ENCODE measurements around the gene ANGPTL8.
A peak's percentile ranks its signal among the peaks of the same experiment; 100 is the strongest.

The ANGPTL8 gene

GRCh38 chr19:11239377-11240000 is at the start of gene ANGPTL8:
ANGPTL8 (plus strand) TSS chr19:11239619; CDS start chr19:11239638, 19 bp downstream.
- Mint-ChIP-seq H3K9me3 (peaks cover 5% of the 10 kb centered on the region), H3K27ac (no peak within 1 kb of the TSS), H3K27me3 (ENCODE audit: low read depth) (peaks cover 2% of the 10 kb centered on the region), H3K36me3 (ENCODE audit: low read depth) (no peaks in the 10 kb centered on the region), H3K4me1 (ENCODE audit: low read depth) (peaks cover 3% of the 10 kb centered on the region), H3K4me3 (no peak within 1 kb of the TSS)
- no peak for DNase-seq (ENCODE audit: low spot score)

GRCh38 chr19:11190501-11190900 is 48.9 kb upstream of the ANGPTL8 start:
- Mint-ChIP-seq H3K4me1 (ENCODE audit: low read depth) (peaks cover under 1% of the 10 kb centered on the region), H3K36me3 (ENCODE audit: low read depth) (no peaks in the 10 kb centered on the region)

GRCh38 chr19:11191273-11191755 is 48.1 kb upstream of the ANGPTL8 start:
- DNase-seq (ENCODE audit: low spot score) = no peak
- Mint-ChIP-seq H3K4me1 (ENCODE audit: low read depth) (peaks cover 3% of the 10 kb centered on the region), H3K27me3 (ENCODE audit: low read depth) (peaks cover 6% of the 10 kb centered on the region), H3K9me3 (no peaks in the 10 kb centered on the region), H3K4me3 (no peak overlapping the region), H3K27ac (no peak overlapping the region), H3K36me3 (ENCODE audit: low read depth) (no peaks in the 10 kb centered on the region)

More at GRCh38 chr19:11190501-11190900, 48.9 kb upstream of the ANGPTL8 start:
- Mint-ChIP-seq H3K27ac (no peak overlapping the region), H3K27me3 (ENCODE audit: low read depth) (peaks cover 1% of the 10 kb centered on the region), H3K9me3 (no peaks in the 10 kb centered on the region), H3K4me3 (no peak overlapping the region)
- no peak for DNase-seq (ENCODE audit: low spot score)

- H3K27ac Mint-ChIP-seq = no peak overlapping the region
- DNase-seq (ENCODE audit: low spot score) = no peak
- H3K9me3 Mint-ChIP-seq = no peaks in the 10 kb centered on the region
- no peaks in the 10 kb centered on the region for H3K36me3 Mint-ChIP-seq (ENCODE audit: low read depth)
- H3K4me3 Mint-ChIP-seq = no peak overlapping the region
- H3K27me3 Mint-ChIP-seq (ENCODE audit: low read depth) = peaks cover 9% of the 10 kb centered on the region
- peaks cover 4% of the 10 kb centered on the region for H3K4me1 Mint-ChIP-seq (ENCODE audit: low read depth)
These were observed 47.5 kb upstream of the ANGPTL8 start for GRCh38 chr19:11191934-11192333.

GRCh38 chr19:11192957-11193939 is 46.2 kb upstream of the ANGPTL8 start:
- DNase-seq (ENCODE audit: low spot score) = no peak
- peaks cover 4% of the 10 kb centered on the region for H3K4me1 Mint-ChIP-seq (ENCODE audit: low read depth)
- peaks cover 9% of the 10 kb centered on the region for H3K27me3 Mint-ChIP-seq (ENCODE audit: low read depth)
- no peak overlapping the region for H3K4me3 Mint-ChIP-seq
- H3K36me3 Mint-ChIP-seq (ENCODE audit: low read depth) = no peaks in the 10 kb centered on the region
- H3K9me3 Mint-ChIP-seq = no peaks in the 10 kb centered on the region
- H3K27ac Mint-ChIP-seq = no peak overlapping the region

GRCh38 chr19:11194173-11194572 is 45.2 kb upstream of the ANGPTL8 start:
- Mint-ChIP-seq H3K36me3 (ENCODE audit: low read depth) (no peaks in the 10 kb centered on the region), H3K27me3 (ENCODE audit: low read depth) (peaks cover 9% of the 10 kb centered on the region), H3K4me1 (ENCODE audit: low read depth) (peaks cover 4% of the 10 kb centered on the region), H3K27ac (no peak overlapping the region), H3K4me3 (no peak overlapping the region), H3K9me3 (no peaks in the 10 kb centered on the region)
- DNase-seq (ENCODE audit: low spot score) = no peak

GRCh38 chr19:11194656-11195558 is 44.5 kb upstream of the ANGPTL8 start:
- no peak overlapping the region for H3K4me3 Mint-ChIP-seq

GRCh38 chr19:11195681-11196080 is 43.7 kb upstream of the ANGPTL8 start:
- H3K4me1 Mint-ChIP-seq (ENCODE audit: low read depth) = peaks cover 4% of the 10 kb centered on the region
- no peak overlapping the region for H3K27ac Mint-ChIP-seq
- H3K4me3 Mint-ChIP-seq = no peak overlapping the region
- no peak for DNase-seq (ENCODE audit: low spot score)
- peaks cover 13% of the 10 kb centered on the region for H3K27me3 Mint-ChIP-seq (ENCODE audit: low read depth)
- H3K9me3 Mint-ChIP-seq = no peaks in the 10 kb centered on the region
- H3K36me3 Mint-ChIP-seq (ENCODE audit: low read depth) = no peaks in the 10 kb centered on the region

More at GRCh38 chr19:11194656-11195558, 44.5 kb upstream of the ANGPTL8 start:
- H3K36me3 Mint-ChIP-seq (ENCODE audit: low read depth) = no peaks in the 10 kb centered on the region
- no peak overlapping the region for H3K27ac Mint-ChIP-seq
- DNase-seq (ENCODE audit: low spot score) = no peak
- no peaks in the 10 kb centered on the region for H3K9me3 Mint-ChIP-seq
- peaks cover 4% of the 10 kb centered on the region for H3K4me1 Mint-ChIP-seq (ENCODE audit: low read depth)
- peaks cover 13% of the 10 kb centered on the region for H3K27me3 Mint-ChIP-seq (ENCODE audit: low read depth)

- no peaks in the 10 kb centered on the region for H3K36me3 Mint-ChIP-seq (ENCODE audit: low read depth)
- H3K27ac Mint-ChIP-seq = no peak overlapping the region
- H3K4me1 Mint-ChIP-seq (ENCODE audit: low read depth) = peaks cover 4% of the 10 kb centered on the region
- no peaks in the 10 kb centered on the region for H3K9me3 Mint-ChIP-seq
- H3K4me3 Mint-ChIP-seq = peak overlapping the region; percentile 78
- H3K27me3 Mint-ChIP-seq (ENCODE audit: low read depth) = peaks cover 13% of the 10 kb centered on the region
- DNase-seq (ENCODE audit: low spot score) = no peak
These were observed 42.8 kb upstream of the ANGPTL8 start for GRCh38 chr19:11196406-11197287.

- H3K4me3 Mint-ChIP-seq = peak within 1 kb of the TSS; percentile 78
- H3K27ac Mint-ChIP-seq = no peak within 1 kb of the TSS
- peaks cover 4% of the 10 kb centered on the region for H3K4me1 Mint-ChIP-seq (ENCODE audit: low read depth)
- H3K9me3 Mint-ChIP-seq = no peaks in the 10 kb centered on the region
- H3K36me3 Mint-ChIP-seq (ENCODE audit: low read depth) = no peaks in the 10 kb centered on the region
- DNase-seq (ENCODE audit: low spot score) = peak; percentile 73
- H3K27me3 Mint-ChIP-seq (ENCODE audit: low read depth) = peaks cover 13% of the 10 kb centered on the region
These were observed 41.9 kb upstream of the ANGPTL8 start, which contains the start of gene KANK2 for GRCh38 chr19:11197291-11198174. KANK2 (minus strand) TSS chr19:11197545; CDS start chr19:11194511, 3,034 bp downstream.

- Mint-ChIP-seq H3K27me3 (ENCODE audit: low read depth) (peaks cover 13% of the 10 kb centered on the region), H3K27ac (no peak overlapping the region), H3K36me3 (ENCODE audit: low read depth) (no peaks in the 10 kb centered on the region), H3K9me3 (no peaks in the 10 kb centered on the region), H3K4me3 (peak overlapping the region; percentile 77), H3K4me1 (ENCODE audit: low read depth) (peaks cover 4% of the 10 kb centered on the region)
- no peak for DNase-seq (ENCODE audit: low spot score)
These were observed 41.3 kb upstream of the ANGPTL8 start for GRCh38 chr19:11198175-11198534.

Measured in T-helper 2 cell treated with Interferon-gamma antibody and Interleukin-4, amounts not matched to agents 5 μg/mL and 100 μg/mL, for 36 hours (primary cell).